Diencephalon (tissue), 1 donor: Measurements from ENCODE around the gene PPCS. TPM values are rescaled to one million over a fixed set of nuclear protein-coding genes. Genes with fewer than 3 reads are reported as not detected.

Source experiments
- small RNA-seq: library from RNA; depleted of rRNA; stranded (forward); fragments of <200 nt; gene quantifications from one replicate; pipeline ENCODE3, GENCODE V24; 2014
- total RNA-seq: library from RNA; depleted of rRNA; stranded (reverse); fragments of >200 nt; gene quantifications from one replicate; pipeline ENCODE4 v1.2.3, GENCODE V29; 2014

The PPCS gene
- total RNA-seq: 44.5 TPM

DNA sequence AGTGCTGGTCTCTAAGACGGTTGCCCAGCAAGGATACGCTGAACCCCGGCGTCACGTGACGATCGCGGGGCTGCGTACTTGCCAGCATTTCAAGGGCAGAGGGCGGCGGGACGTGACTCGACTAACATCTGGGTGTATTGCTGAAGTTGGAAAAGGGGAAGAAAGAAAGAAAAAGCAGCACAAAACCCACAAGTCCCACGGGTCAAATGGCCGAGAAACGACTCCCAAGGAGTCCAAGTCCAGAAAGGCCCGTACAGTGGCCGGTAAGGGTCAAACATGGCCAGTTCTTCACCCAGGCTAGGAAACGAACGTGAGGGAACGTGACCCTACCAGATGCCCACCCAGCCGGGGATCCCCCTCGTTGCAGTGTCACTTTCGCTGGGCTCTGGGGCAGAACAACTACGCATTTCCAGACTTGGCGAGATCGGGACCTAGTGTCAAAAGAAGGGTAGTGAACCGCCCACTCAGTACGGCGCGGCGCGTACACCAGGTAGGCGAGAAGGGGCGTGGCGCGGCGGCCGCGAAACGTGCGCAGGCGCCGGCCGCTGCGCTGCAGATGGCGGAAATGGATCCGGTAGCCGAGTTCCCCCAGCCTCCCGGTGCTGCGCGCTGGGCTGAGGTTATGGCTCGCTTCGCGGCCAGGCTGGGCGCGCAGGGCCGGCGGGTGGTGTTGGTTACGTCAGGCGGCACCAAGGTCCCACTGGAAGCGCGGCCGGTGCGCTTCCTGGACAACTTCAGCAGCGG, at the start of gene PPCS, which contains the start of gene ZMYND12:
Gene PPCS, plus strand, starts transcription at position 534 of the 744 bp plus-strand sequence. Its CDS starts 23 bp downstream, at position 557.
Gene ZMYND12, minus strand, starts transcription at position 13 of the 744 bp plus-strand sequence. CDS start 25 bp downstream, outside the sequence.

DNA sequence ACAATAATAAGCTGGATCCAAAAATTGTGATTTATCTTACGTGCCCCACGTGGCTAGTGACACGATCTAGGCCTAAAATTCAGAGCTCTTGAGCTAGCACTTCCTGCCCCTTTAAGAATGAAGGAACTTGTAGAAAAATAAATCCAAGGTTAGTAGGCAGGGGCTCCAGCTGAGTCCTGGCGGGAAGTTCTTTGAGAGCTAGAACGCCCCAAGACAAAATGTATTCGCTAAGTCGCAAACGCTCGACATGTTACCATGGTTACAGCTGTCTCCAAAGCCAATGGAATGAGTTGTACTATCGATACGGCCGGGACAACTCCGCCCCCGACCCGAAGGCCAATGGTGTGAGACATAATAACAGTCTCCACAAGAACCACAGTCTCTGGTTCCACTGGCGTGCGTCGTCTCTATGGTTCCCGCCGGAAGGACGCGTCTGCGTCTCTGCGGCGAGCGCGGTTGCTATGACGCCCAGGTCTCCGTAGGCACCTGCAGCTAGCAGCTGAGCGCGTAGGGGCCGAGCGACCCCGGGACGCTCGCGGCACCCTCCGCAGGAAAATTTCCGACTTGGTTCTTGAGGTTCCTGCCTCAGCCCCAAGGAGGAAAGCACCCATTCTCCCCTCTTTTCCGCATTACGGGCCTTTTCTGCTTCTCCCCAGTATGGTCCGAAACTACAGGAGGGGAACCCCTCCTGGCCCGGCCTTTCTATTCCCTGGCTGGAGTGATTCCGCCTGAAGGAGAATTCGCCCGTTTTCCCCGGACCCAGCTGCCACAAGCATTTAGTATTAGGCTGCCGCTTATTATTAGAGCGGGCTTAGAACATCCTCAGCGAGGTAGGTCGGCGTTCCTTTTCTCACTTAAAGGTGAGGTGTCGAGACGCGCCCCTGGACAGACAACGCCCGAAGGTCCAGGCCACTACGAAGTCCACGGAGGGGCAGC, 6.8 kb downstream of the PPCS start, which contains the start of gene CCDC30:
Gene CCDC30, plus strand, starts transcription at position 459 of the 936 bp plus-strand sequence. CDS start 17,266 bp downstream, outside the sequence.

Small RNA genes within 50 kb of the gene (small RNA-seq; reads per million reads assigned to genes)
- gene TMSB4XP1: not detected

Other genes starting within 250 kb of the PPCS start
- 65.5 TPM for gene FOXJ3, start 121.3 kb upstream of the PPCS start, total RNA-seq
- 25.4 TPM for gene RIMKLA, start 75.8 kb upstream of the PPCS start, total RNA-seq
- 1.6 TPM for gene ZMYND12, start 521 bp upstream of the PPCS start, total RNA-seq
- 30.7 TPM for gene CCDC30, start 6.7 kb downstream of the PPCS start, total RNA-seq
- 20.1 TPM for gene PPIH, start 201.9 kb downstream of the PPCS start, total RNA-seq
- 1,293 TPM for gene YBX1, start 225.9 kb downstream of the PPCS start, total RNA-seq